HepG2 (cell line): Measurements from ENCODE around the gene PSMB11. TPM values are rescaled to one million over a fixed set of nuclear protein-coding genes. Genes with fewer than 3 reads are reported as not detected.

Experiments used
- DMAP1 ChIP-seq: IDR thresholded peaks from 2 replicates; pipeline ENCODE4 v1.6.1; 2016
- FOXA3 ChIP-seq: IDR thresholded peaks from 2 replicates; pipeline ENCODE4 v1.6.1; 2016; ENCODE audit warnings: missing genetic modification reagents, missing compliant biosample characterization
- HCFC1 ChIP-seq: fragments of 150-350 bp; IDR thresholded peaks from 2 replicates; pipeline ENCODE4 v1.6.1; 2014; ENCODE audit warnings: low read depth, low read length
- HIVEP1 ChIP-seq: sonication (generic); formaldehyde crosslinking; IDR thresholded peaks from 2 replicates; pipeline ENCODE4 v1.4.0; 2020; ENCODE audit warnings: mild to moderate bottlenecking, missing genetic modification reagents
- JUNB ChIP-seq: sonication (generic); formaldehyde crosslinking; IDR thresholded peaks from 2 replicates; pipeline ENCODE4 v1.8.0; 2022; ENCODE audit warnings: missing genetic modification reagents, mild to moderate bottlenecking, borderline replicate concordance
- NONO ChIP-seq, 2 experiments: fragments of 450-650 bp in 1 of 2; sonication (generic) in 1 of 2; formaldehyde crosslinking in 1 of 2; IDR thresholded peaks in 1 of 2; conservative IDR thresholded peaks in 1 of 2; 2 replicates each; pipeline versions ENCODE4 v1.6.1 to v1.8.0; 2017 to 2022; ENCODE audit warnings: mild to moderate bottlenecking in 1 of 2, missing genetic modification reagents in 1 of 2, moderate library complexity in 1 of 2
- NRL ChIP-seq: sonication (generic); formaldehyde crosslinking; IDR thresholded peaks from 2 replicates; pipeline ENCODE4 v1.5.0; 2020; ENCODE audit warnings: missing genetic modification reagents, mild to moderate bottlenecking, moderate library complexity, borderline replicate concordance
- SAFB2 ChIP-seq: sonication (generic); formaldehyde crosslinking; IDR thresholded peaks from 2 replicates; pipeline ENCODE4 v1.5.1; 2020; ENCODE audit warnings: missing genetic modification reagents, low read depth, mild to moderate bottlenecking, borderline replicate concordance
- ZNF337 ChIP-seq: sonication (generic); formaldehyde crosslinking; IDR thresholded peaks from 2 replicates; pipeline ENCODE4 v1.5.1; 2020; ENCODE audit warnings: missing genetic modification reagents, low read depth, mild to moderate bottlenecking, borderline replicate concordance
- ZNF562 ChIP-seq: sonication (generic); formaldehyde crosslinking; IDR thresholded peaks from 2 replicates; pipeline ENCODE4 v1.8.0; 2022; ENCODE audit warnings: missing genetic modification reagents, borderline replicate concordance
- ZNF75D ChIP-seq: sonication (generic); formaldehyde crosslinking; IDR thresholded peaks from 2 replicates; pipeline ENCODE4 v1.8.1; 2023; ENCODE audit warnings: missing genetic modification reagents, mild to moderate bottlenecking, borderline replicate concordance
- polyA plus RNA-seq, 8 experiments: library from polyadenylated mRNA; depleted of rRNA in 3 of 8; stranded (reverse) in 7 of 8; unstranded in 1 of 8; fragments of >200 nt; fragmentation: Illumina TruSeq in 4 of 8; extraction: Trizol in 4 of 8; gene quantifications; 2 replicates each; pipeline versions ENCODE4 v1.2.1 to v1.2.3, GENCODE V29; 2011 to 2016; ENCODE audit warnings: low read depth in 4 of 8, missing spikeins in 1 of 8, mixed read lengths in 1 of 8; ENCODE audit not compliant: insufficient read depth in 1 of 8
- total RNA-seq, 5 experiments: library from RNA; depleted of rRNA; stranded (reverse); fragments of >200 nt; fragmentation: Illumina TruSeq; extraction: Trizol; gene quantifications; 2 replicates each; pipeline ENCODE4 v1.2.3, GENCODE V29; 2016; ENCODE audit warnings: low read depth in 1 of 5
- TF ChIP-seq, protein P1 (sequence below): sonication (generic); formaldehyde crosslinking; IDR thresholded peaks from 2 replicates; pipeline ENCODE4 v1.4.0; 2020; ENCODE audit warnings: missing genetic modification reagents
- TF ChIP-seq, protein P2 (sequence below): sonication (generic); formaldehyde crosslinking; IDR thresholded peaks from 2 replicates; pipeline ENCODE4 v1.4.0; 2020; ENCODE audit warnings: mild to moderate bottlenecking, missing genetic modification reagents
- TF ChIP-seq, protein P3 (sequence below): sonication (generic); formaldehyde crosslinking; IDR thresholded peaks from 2 replicates; pipeline ENCODE4 v1.4.0; 2020; ENCODE audit warnings: mild to moderate bottlenecking, missing genetic modification reagents
- TF ChIP-seq, protein P4 (sequence below): sonication (generic); formaldehyde crosslinking; IDR thresholded peaks from 2 replicates; pipeline ENCODE4 v1.8.0; 2022; ENCODE audit warnings: missing genetic modification reagents, mild to moderate bottlenecking, moderate library complexity, borderline replicate concordance
- TF ChIP-seq, protein P5 (sequence below): sonication (generic); formaldehyde crosslinking; IDR thresholded peaks from 2 replicates; pipeline ENCODE4 v1.5.0; 2020; ENCODE audit warnings: missing genetic modification reagents
- TF ChIP-seq, protein P6 (sequence below): sonication (generic); formaldehyde crosslinking; IDR thresholded peaks from 2 replicates; pipeline ENCODE4 v1.8.1; 2023; ENCODE audit warnings: missing genetic modification reagents, mild to moderate bottlenecking, borderline replicate concordance
- TF ChIP-seq, protein P7 (sequence below): sonication (generic); formaldehyde crosslinking; IDR thresholded peaks from 2 replicates; pipeline ENCODE4 v1.4.0; 2020; ENCODE audit warnings: missing genetic modification reagents

The PSMB11 gene
- total and polyA plus RNA-seq, 2 of the 13 experiments (the other 11 are each of a cell fraction or from before 2014, with no cell fraction given) = not detected

DNA sequence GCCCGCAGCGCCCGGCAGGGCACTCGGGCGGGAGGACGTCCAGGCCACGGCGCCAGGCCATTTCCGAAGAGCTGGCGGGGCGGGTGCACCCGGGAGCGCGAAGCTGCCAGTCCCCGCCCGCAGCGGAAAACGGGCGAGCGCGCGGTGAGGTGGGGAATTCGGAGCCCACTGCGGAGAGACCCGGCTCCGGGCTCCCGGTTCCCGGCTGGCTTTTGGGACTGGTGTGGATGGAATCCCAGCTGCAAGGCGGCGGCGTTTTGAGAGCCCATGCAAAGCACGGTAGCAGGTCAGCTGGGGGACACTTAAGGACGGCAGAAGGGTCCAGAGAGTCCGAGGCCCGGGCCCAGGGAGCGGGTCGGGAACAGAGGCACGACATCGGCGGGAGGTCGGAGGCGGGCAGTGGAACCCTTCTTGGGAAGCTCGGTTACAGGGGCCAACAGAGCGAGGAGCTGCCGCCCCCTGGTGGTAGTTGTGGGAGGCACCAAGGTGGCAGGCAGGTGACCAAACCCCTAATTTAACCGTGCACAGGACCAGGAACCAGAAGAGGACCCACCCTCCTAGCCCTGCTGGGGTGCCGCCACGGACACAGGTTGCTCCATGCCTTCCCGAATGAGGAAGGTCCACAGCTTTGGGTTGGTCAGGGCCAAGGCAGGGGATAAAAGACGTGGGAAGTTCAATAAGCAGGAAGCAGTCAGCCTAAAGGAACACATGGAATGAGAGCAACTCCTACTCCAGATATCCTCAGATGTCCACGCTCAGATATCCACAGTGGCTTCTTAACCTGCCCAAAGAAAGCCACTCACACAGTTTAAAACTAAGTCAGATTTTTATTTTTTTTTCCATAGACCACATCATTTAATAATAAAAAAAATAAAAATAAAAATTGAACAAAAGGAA, 16.0 kb downstream of the PSMB11 start (continued):
- TF ChIP-seq, protein P1, sequence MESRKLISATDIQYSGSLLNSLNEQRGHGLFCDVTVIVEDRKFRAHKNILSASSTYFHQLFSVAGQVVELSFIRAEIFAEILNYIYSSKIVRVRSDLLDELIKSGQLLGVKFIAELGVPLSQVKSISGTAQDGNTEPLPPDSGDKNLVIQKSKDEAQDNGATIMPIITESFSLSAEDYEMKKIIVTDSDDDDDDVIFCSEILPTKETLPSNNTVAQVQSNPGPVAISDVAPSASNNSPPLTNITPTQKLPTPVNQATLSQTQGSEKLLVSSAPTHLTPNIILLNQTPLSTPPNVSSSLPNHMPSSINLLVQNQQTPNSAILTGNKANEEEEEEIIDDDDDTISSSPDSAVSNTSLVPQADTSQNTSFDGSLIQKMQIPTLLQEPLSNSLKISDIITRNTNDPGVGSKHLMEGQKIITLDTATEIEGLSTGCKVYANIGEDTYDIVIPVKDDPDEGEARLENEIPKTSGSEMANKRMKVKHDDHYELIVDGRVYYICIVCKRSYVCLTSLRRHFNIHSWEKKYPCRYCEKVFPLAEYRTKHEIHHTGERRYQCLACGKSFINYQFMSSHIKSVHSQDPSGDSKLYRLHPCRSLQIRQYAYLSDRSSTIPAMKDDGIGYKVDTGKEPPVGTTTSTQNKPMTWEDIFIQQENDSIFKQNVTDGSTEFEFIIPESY (CRISPR knock-in tag) = peak; percentile 76
- TF ChIP-seq, protein P2, sequence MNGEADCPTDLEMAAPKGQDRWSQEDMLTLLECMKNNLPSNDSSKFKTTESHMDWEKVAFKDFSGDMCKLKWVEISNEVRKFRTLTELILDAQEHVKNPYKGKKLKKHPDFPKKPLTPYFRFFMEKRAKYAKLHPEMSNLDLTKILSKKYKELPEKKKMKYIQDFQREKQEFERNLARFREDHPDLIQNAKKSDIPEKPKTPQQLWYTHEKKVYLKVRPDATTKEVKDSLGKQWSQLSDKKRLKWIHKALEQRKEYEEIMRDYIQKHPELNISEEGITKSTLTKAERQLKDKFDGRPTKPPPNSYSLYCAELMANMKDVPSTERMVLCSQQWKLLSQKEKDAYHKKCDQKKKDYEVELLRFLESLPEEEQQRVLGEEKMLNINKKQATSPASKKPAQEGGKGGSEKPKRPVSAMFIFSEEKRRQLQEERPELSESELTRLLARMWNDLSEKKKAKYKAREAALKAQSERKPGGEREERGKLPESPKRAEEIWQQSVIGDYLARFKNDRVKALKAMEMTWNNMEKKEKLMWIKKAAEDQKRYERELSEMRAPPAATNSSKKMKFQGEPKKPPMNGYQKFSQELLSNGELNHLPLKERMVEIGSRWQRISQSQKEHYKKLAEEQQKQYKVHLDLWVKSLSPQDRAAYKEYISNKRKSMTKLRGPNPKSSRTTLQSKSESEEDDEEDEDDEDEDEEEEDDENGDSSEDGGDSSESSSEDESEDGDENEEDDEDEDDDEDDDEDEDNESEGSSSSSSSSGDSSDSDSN (CRISPR knock-in tag) = peak; percentile 98
- TF ChIP-seq NONO (IDR thresholded peaks at IDR 0.05) (no peak), NONO (CRISPR knock-in tag; conservative IDR thresholded peaks at IDR 0.05) (peak; percentile 94), ZNF337 (CRISPR knock-in tag) (peak; percentile 43; the same call in 1 of the 2 replicates), NRL (CRISPR knock-in tag) (peak; percentile 54; the same call in 1 of the 2 replicates), FOXA3 (peak; percentile 41), DMAP1 (peak; percentile 30; the same call in 1 of the 2 replicates), SAFB2 (CRISPR knock-in tag) (no peak), JUNB (CRISPR knock-in tag) (no peak), ZNF75D (CRISPR knock-in tag) (no peak), HIVEP1 (peak; percentile 92), HCFC1 (no peak), ZNF562 (CRISPR knock-in tag) (no peak; the same call in 1 of the 2 replicates)
- TF ChIP-seq, protein P3, sequence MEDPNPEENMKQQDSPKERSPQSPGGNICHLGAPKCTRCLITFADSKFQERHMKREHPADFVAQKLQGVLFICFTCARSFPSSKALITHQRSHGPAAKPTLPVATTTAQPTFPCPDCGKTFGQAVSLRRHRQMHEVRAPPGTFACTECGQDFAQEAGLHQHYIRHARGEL (CRISPR knock-in tag) = peak; percentile 83
- TF ChIP-seq, protein P4, sequence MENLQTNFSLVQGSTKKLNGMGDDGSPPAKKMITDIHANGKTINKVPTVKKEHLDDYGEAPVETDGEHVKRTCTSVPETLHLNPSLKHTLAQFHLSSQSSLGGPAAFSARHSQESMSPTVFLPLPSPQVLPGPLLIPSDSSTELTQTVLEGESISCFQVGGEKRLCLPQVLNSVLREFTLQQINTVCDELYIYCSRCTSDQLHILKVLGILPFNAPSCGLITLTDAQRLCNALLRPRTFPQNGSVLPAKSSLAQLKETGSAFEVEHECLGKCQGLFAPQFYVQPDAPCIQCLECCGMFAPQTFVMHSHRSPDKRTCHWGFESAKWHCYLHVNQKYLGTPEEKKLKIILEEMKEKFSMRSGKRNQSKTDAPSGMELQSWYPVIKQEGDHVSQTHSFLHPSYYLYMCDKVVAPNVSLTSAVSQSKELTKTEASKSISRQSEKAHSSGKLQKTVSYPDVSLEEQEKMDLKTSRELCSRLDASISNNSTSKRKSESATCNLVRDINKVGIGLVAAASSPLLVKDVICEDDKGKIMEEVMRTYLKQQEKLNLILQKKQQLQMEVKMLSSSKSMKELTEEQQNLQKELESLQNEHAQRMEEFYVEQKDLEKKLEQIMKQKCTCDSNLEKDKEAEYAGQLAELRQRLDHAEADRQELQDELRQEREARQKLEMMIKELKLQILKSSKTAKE (CRISPR knock-in tag) = no peak
- TF ChIP-seq, protein P5, sequence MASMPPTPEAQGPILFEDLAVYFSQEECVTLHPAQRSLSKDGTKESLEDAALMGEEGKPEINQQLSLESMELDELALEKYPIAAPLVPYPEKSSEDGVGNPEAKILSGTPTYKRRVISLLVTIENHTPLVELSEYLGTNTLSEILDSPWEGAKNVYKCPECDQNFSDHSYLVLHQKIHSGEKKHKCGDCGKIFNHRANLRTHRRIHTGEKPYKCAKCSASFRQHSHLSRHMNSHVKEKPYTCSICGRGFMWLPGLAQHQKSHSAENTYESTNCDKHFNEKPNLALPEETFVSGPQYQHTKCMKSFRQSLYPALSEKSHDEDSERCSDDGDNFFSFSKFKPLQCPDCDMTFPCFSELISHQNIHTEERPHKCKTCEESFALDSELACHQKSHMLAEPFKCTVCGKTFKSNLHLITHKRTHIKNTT (CRISPR knock-in tag) = 0 out of 2 replicates have a peak, but pooled peaks have one; percentile 54
- TF ChIP-seq, protein P6, sequence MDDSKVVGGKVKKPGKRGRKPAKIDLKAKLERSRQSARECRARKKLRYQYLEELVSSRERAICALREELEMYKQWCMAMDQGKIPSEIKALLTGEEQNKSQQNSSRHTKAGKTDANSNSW (CRISPR knock-in tag) = no peak; the same call in 1 of the 2 replicates
- TF ChIP-seq, protein P7, sequence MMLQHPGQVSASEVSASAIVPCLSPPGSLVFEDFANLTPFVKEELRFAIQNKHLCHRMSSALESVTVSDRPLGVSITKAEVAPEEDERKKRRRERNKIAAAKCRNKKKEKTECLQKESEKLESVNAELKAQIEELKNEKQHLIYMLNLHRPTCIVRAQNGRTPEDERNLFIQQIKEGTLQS (CRISPR knock-in tag) = 0 out of 2 replicates have a peak, but pooled peaks have one; percentile 43
